KOPT-K1 (cell line): ENCODE results near the gene NHERF1.

ENCODE experiments used
- H3K27ac ChIP-seq: fragments of 200-600 bp; sonication (generic); 2 replicates; pipeline ENCODE4 v1.5.1; 2016; ENCODE audit warnings: antibody characterized with exemption, mild to moderate bottlenecking, low read depth, low read length; ENCODE audit not compliant: poor library complexity, severe bottlenecking
- H3K36me3 ChIP-seq: fragments of 200-600 bp; sonication (generic); 2 replicates; pipeline ENCODE4 v1.5.1; 2017; ENCODE audit warnings: antibody characterized with exemption, mild to moderate bottlenecking, low read length, moderate library complexity; ENCODE audit not compliant: insufficient read depth
- H3K9me3 ChIP-seq: fragments of 200-600 bp; sonication (generic); 2 replicates; pipeline ENCODE4 v1.5.1; 2017; ENCODE audit warnings: antibody characterized with exemption, low read length, mild to moderate bottlenecking; ENCODE audit not compliant: insufficient read depth, poor library complexity, severe bottlenecking

Gene NHERF1

DNA sequence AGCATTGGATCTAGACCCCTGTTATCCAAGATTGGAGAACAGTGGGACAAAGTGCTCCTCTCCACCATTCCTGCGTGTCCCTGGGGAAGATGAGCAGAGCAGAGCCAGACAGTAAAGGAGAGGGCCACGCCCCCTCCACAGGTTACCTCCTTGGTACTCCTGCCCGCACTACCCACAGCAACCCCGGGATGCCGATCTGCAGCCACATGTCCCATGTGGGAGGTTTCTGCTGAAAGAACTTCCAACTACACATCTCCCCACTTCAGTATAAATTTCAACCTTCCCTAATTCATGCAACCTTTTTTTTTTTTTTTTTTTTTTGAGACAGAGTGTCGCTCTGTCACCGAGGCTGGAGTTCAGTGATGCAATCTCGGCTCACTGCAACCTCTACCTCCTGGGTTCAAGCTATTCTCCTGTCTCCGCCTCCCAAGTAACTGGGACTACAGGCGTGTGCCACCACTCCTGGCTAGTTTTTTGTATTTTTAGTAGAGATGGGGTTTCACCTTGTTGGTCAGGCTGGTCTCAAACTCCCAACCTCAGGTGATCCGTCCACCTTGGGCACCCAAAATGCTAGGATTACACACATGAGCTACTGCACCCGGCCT lies 9.1 kb upstream of the NHERF1 start:
- Histone ChIP-seq H3K27ac (peak overlapping the region; percentile 99), H3K9me3 (no peaks in the 10 kb centered on the region), H3K36me3 (peaks cover 12% of the 10 kb centered on the region)

DNA sequence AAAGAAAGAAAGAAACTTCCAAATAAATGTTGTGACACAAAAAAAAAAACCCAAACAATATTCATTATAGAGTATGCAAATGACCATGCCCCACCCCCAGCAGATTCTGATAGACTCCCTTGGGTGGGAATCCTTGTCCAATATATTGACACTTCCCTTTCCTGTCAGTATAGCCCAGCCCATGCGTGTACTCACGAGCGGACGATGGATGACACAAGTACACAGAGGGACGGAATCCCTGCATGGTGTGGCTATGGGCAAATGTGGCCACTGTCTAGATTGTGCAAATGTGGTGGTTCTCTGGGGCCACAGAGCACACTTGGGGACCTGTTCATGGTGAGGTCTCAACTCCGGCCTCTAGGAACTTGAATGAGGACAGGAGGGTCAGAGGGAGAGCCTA lies 8.3 kb upstream of the NHERF1 start:
- Histone ChIP-seq H3K9me3 (no peaks in the 10 kb centered on the region), H3K36me3 (peaks cover 12% of the 10 kb centered on the region), H3K27ac (peak overlapping the region; percentile 99)

DNA sequence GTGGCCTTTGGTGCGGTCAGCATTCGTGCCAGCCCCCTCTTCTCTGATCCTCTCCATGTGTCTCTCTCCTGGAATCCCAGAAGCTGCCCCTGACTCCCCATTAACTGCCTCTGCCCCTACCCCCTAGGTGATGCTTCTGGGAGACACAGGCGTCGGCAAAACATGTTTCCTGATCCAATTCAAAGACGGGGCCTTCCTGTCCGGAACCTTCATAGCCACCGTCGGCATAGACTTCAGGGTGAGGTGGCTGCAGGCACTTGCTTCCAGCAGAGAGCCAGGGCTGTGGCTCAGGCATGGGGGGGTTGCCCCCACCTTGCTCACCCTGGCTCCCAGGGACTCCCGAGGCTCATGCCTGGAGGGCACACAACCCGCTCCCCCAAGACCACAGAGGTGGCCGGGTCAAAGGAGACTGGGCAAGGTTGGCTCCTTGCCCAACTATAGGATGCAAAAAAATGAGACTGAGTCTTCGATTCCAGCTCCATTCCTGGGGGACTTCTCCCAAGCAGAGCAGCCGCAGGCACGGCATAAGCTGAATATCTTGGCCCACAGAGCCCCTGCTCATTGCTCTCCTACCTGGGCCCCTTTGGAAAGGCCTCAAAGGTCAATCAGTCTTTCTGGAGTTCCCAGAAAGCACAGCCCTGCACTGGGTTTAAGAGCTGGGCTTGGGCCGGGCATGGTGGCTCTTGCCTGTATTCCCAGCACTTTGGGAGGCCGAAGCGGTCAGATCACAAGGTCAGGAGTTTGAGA lies 7.6 kb upstream of the NHERF1 start:
- peak overlapping the region; percentile 99 for H3K27ac ChIP-seq
- peaks cover 12% of the 10 kb centered on the region for H3K36me3 ChIP-seq
- no peaks in the 10 kb centered on the region for H3K9me3 ChIP-seq

DNA sequence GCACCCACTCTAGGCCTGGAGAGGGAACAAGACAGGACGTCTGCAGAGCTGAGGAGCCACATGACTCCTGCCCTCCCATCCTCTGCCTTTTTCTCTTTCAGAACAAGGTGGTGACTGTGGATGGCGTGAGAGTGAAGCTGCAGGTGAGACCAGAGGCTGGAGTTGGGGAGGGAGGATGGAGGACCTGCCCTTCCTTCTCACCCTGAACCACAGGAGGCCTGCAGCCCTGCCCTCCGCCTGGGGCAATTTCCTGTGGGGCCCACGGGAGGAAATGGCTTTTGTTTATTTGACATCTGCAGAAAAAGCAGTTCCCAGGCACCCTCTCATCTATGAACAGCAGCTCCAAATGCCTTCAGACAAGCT lies 6.3 kb upstream of the NHERF1 start:
- no peaks in the 10 kb centered on the region for H3K9me3 ChIP-seq
- H3K27ac ChIP-seq, result peak overlapping the region; percentile 99
- peaks cover 12% of the 10 kb centered on the region for H3K36me3 ChIP-seq

DNA sequence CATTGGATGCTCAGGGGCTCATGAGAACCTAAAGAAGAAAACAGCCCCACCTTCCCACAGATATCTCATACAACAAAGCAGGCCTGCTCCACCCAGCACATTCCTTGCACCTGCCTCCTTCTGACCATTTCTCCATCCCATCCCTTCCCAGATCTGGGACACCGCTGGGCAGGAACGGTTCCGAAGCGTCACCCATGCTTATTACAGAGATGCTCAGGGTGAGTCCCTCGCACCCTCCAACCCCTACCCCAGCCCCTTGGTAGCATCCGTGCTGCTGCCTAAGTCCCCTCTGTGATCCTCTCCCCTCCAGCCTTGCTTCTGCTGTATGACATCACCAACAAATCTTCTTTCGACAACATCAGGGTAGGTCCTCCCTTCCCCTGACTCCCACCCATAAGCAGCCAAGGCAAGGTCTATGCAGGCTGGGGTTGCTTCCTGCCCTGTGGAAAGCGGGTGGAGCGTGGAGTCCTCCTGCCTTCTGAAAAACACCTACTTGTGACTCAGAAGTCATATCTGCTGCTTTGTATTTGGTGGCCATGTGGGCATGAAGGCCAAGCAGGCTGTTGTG lies 5.4 kb upstream of the NHERF1 start:
- Histone ChIP-seq H3K27ac (peak overlapping the region; percentile 99), H3K36me3 (peaks cover 12% of the 10 kb centered on the region)

DNA sequence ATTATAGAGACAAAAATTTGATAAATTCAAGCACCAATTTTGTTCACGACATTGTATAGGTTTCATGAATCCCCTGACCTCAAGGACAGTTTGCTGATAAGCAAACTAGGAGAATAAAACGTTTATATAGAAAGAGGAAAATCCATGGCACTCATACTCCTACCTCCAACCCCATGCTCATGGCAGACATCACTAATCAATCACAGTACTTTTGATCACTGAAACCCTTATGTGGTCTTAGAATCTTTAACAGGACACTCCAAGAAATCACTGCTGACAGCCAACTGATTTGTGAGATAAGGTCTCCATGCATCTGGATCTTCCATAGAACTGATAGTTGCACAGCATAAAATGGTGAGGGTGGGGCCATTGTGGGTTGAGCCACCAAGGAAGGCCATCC lies 4.7 kb upstream of the NHERF1 start:
- peaks cover 12% of the 10 kb centered on the region for H3K36me3 ChIP-seq
- H3K9me3 ChIP-seq, result no peaks in the 10 kb centered on the region
- peak overlapping the region; percentile 99 for H3K27ac ChIP-seq

More for the DNA sequence above, 5.4 kb upstream of the NHERF1 start:
- H3K9me3 ChIP-seq, result no peaks in the 10 kb centered on the region

DNA sequence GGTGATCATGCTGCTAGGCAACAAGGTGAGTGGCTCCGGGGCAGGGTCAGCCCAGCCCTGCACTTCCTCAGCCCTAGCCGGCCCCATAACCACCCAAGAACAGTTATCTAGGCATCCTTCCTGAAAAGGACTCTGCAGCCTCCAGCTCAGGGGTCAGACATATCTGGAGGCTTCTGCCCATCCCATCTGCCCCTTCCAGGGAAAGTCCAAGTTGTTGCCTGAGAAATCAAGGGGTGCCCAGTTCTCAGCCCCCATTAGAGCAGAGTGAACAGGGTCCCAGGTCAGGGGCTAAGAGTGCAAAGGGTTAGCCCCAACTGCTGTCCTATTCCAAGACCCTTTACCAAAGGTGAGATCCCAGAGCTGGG lies 4.1 kb upstream of the NHERF1 start:
- peak overlapping the region; percentile 99 for H3K27ac ChIP-seq
- no peaks in the 10 kb centered on the region for H3K9me3 ChIP-seq
- H3K36me3 ChIP-seq, result peaks cover 12% of the 10 kb centered on the region

DNA sequence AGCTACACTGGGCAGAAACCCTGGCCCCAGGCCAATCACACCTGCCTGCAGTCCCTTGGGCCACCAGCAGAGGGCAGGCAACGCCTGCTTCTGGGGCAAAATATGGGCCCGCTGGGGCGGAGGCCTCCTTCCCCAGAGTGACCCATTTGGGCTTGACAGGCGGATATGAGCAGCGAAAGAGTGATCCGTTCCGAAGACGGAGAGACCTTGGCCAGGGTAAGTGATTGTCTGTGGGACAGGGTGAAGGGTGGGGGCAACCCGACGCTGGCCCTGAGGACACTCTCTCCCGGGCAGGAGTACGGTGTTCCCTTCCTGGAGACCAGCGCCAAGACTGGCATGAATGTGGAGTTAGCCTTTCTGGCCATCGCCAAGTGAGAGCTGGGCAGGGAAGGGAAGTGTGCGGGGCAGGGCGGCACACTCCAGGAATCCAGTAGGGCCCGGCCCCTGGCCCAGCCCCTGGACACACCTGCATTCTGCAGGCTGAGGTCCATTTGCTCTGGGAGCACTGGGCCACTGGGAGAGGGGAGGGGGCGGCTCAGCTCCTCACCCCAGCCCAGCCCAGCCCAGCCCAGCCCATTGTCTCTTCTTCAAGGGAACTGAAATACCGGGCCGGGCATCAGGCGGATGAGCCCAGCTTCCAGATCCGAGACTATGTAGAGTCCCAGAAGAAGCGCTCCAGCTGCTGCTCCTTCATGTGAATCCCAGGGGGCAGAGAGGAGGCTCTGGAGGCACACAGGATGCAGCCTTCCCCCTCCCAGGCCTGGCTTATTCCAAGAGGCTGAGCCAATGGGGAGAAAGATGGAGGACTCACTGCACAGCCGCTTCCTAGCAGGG lies 3.5 kb upstream of the NHERF1 start:
- peaks cover 15% of the 10 kb centered on the region for H3K36me3 ChIP-seq
- no peaks in the 10 kb centered on the region for H3K9me3 ChIP-seq
- H3K27ac ChIP-seq, result peak overlapping the region; percentile 99

DNA sequence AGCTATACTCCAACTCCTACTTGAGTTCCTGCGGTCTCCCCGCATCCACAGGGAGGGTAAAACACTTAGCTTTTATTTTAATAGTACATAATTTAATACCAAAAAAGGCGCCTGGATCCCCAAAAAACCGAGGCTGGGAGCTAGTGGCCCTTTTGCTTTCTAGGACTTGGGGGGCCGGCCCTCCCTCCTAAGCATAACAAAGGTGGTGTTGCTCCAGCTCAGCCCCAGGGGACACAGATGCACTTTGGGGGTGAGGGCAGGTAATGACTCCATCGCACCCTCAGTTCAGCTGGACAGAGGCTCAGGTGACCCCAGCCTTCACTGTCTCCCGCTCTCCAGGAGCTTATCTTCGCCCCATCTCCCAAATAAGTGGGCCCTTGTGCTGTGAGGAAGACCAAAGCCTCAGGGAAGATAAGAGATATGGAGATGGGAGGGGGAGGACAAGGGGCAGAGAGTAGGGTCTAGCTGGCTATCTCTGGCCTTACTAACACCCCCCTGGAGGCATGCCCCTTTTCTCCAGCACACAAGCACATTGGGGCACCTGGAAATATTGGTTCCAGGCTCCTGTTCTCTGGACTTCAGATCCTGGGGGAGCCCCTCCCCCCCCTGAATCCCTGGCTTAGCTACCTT lies 2.8 kb upstream of the NHERF1 start:
- Histone ChIP-seq H3K9me3 (no peaks in the 10 kb centered on the region), H3K27ac (no peak overlapping the region), H3K36me3 (peaks cover 20% of the 10 kb centered on the region)

DNA sequence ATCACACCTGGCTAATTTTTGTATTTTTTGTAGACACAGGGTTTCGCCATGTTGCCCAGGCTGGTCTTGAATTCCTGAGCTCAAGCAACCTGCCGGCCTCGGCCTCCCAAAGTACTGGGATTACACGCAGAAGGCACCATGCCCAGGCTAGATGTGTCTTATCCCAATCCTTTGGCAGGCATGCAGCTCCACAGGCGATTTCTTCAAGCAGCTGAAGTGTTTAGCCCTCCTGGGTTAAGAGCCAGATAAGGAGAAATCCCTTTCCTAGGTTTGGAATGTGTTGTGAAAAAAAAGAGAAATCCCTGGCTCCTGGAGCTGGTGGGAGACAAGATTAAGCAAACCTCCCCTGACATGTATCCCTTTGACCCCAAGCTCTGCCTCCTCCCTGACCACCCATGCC lies 2.1 kb upstream of the NHERF1 start:
- peaks cover 27% of the 10 kb centered on the region for H3K36me3 ChIP-seq
- H3K9me3 ChIP-seq, result no peaks in the 10 kb centered on the region
- peak overlapping the region; percentile 12 for H3K27ac ChIP-seq

DNA sequence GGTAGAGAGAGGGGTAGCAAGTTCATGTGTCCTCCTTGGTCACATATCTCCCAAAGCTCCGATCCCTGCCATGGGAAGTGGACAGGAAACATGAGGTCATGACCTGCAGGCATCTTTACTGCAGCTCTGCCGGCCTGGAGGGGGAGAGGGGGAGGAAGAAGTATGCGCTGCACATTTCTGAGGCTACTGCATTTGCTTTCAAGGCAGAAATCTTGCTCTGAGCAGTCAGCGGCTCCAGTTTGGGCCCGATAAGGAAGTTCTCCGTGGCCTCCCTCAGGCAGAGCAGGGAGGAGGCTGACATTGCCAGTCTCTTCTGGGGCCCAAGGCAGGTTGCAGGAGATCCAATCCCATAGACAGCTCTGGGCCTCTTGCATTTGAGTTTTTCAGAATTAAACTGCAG lies 1.5 kb upstream of the NHERF1 start:
- H3K9me3 ChIP-seq, result no peaks in the 10 kb centered on the region
- peak overlapping the region; percentile 12 for H3K27ac ChIP-seq
- peaks cover 32% of the 10 kb centered on the region for H3K36me3 ChIP-seq

DNA sequence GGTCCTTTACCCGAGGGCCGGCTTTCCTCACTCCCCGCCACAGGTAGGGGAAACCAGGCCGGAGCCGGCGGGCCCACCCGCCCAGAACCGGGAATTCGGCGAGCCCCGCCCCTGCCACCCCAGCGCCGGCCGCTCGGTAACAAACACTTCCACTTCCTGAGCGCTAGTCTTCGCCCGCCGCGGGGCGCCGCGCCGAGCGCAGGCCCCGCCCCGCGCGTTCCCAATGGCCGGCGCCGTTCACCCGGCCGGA lies 224 bp upstream of the NHERF1 start:
- peaks cover 43% of the 10 kb centered on the region for H3K36me3 ChIP-seq
- H3K27ac ChIP-seq, result peak overlapping the region; percentile 92
- H3K9me3 ChIP-seq, result no peaks in the 10 kb centered on the region

DNA sequence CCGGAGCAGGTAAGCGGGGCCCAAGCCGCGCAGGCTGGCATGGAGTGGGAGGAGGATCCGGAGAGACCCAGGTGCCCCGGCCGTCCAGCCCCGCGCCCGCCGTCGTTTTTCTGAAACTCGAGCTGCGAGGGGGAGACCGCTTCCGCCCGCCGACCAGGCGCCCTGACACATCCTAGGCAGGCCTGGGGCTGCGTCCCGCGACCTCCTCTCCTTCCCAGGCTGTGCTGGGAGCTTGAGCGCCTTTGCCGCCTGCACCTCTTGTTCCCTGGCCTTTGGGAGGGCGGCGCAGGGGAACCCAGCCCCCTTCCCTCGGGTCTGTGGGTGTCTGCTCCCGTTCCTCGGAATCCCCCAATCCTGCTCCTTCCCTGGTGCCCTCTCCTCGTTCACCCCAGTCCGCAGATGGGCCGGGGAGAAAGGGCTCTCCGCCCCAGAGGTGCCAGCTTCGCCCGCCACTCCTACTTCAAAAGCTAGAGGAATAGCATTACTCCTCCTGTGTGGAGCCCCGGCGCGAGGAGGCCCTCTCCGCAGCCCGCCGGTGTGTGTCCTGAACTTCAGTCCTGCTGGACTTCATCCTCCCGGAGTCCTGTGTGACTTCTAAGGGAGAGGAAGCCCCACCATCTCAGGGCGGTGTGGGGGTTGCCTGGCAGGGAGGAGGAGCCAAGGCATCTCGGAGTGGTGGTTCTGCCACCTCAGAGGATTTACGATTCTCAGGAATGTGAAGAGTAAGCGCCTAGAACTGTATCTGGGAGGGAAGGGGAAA lies 1.0 kb downstream of the NHERF1 start:
- Histone ChIP-seq H3K9me3 (no peaks in the 10 kb centered on the region), H3K36me3 (peaks cover 45% of the 10 kb centered on the region), H3K27ac (peak overlapping the region; percentile 92)

DNA sequence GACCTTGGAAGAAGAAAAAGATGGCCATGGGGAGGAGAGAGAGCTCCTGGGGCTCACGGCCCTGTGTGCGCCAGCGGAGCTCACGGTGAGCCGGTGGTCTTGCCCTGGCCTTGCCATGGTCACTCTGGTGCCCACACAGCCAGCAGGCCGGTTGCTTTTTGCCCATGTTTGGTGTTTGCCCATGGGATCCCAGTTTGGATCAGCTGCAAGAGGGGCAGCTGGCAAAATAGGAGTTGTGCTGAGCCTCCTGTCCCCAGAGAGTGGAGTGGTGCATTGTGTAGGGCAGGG lies 1.6 kb downstream of the NHERF1 start:
- no peaks in the 10 kb centered on the region for H3K9me3 ChIP-seq
- H3K27ac ChIP-seq, result peak overlapping the region; percentile 92
- peaks cover 51% of the 10 kb centered on the region for H3K36me3 ChIP-seq
